Measurements from ENCODE around the gene TXNRD2.
A peak's percentile ranks its signal among the peaks of the same experiment; 100 is the strongest.

TXNRD2 gene

GRCh38 chr22:19957445-19957844 is 15.8 kb upstream of the TXNRD2 start:
- no peak overlapping the region for H3K4me3 ChIP-seq (ENCODE audit: severe bottlenecking)
- no peaks in the 10 kb centered on the region for H3K27me3 ChIP-seq (ENCODE audit: insufficient read depth, poor library complexity, severe bottlenecking)
- DNase-seq (ENCODE audit: low spot score) = peak; percentile 34
- no peaks in the 10 kb centered on the region for H3K36me3 ChIP-seq (ENCODE audit: low read depth)
- peak; percentile 14 for TF ChIP-seq CTCF (IDR thresholded peaks at IDR 0.05; ENCODE audit: poor library complexity, severe bottlenecking)
- ATAC-seq (ENCODE audit: low read depth) = no peak
- no peaks in the 10 kb centered on the region for H3K9me3 ChIP-seq (ENCODE audit: severe bottlenecking)
- H3K4me1 ChIP-seq (ENCODE audit: insufficient read depth, poor library complexity, severe bottlenecking) = peaks cover 4% of the 10 kb centered on the region
- no peak overlapping the region for H3K27ac ChIP-seq (ENCODE audit: poor library complexity, severe bottlenecking)

GRCh38 chr22:19955241-19956128 is 13.9 kb upstream of the TXNRD2 start:
- peak; percentile 45 for DNase-seq (ENCODE audit: low spot score)
- TF ChIP-seq CTCF (IDR thresholded peaks at IDR 0.05; ENCODE audit: poor library complexity, severe bottlenecking) = no peak
- no peak; the same call in 2 of the 3 replicates for ATAC-seq (ENCODE audit: low read depth)
- peaks cover 4% of the 10 kb centered on the region for H3K36me3 ChIP-seq (ENCODE audit: low read depth)
- H3K4me3 ChIP-seq (ENCODE audit: severe bottlenecking) = no peak overlapping the region
- no peaks in the 10 kb centered on the region for H3K4me1 ChIP-seq (ENCODE audit: insufficient read depth, poor library complexity, severe bottlenecking)
- no peaks in the 10 kb centered on the region for H3K9me3 ChIP-seq (ENCODE audit: severe bottlenecking)
- no peaks in the 10 kb centered on the region for H3K27me3 ChIP-seq (ENCODE audit: insufficient read depth, poor library complexity, severe bottlenecking)
- H3K27ac ChIP-seq (ENCODE audit: poor library complexity, severe bottlenecking) = no peak overlapping the region

GRCh38 chr22:19951346-19951745 is 9.7 kb upstream of the TXNRD2 start:
- Histone ChIP-seq H3K9me3 (ENCODE audit: severe bottlenecking) (no peaks in the 10 kb centered on the region), H3K4me1 (ENCODE audit: insufficient read depth, poor library complexity, severe bottlenecking) (peaks cover 11% of the 10 kb centered on the region), H3K4me3 (ENCODE audit: severe bottlenecking) (no peak overlapping the region), H3K27me3 (ENCODE audit: insufficient read depth, poor library complexity, severe bottlenecking) (no peaks in the 10 kb centered on the region), H3K36me3 (ENCODE audit: low read depth) (peaks cover 32% of the 10 kb centered on the region), H3K27ac (ENCODE audit: poor library complexity, severe bottlenecking) (no peak overlapping the region)
- ATAC-seq (ENCODE audit: low read depth) (no peak), DNase-seq (ENCODE audit: low spot score) (no peak)
- TF ChIP-seq CTCF (IDR thresholded peaks at IDR 0.05; ENCODE audit: poor library complexity, severe bottlenecking) = no peak

GRCh38 chr22:19948057-19948760 is 6.6 kb upstream of the TXNRD2 start:
- peaks cover 17% of the 10 kb centered on the region for H3K4me1 ChIP-seq (ENCODE audit: insufficient read depth, poor library complexity, severe bottlenecking)
- no peak overlapping the region for H3K4me3 ChIP-seq (ENCODE audit: severe bottlenecking)
- ATAC-seq (ENCODE audit: low read depth) (no peak), DNase-seq (ENCODE audit: low spot score) (peak; percentile 14)
- peaks cover 48% of the 10 kb centered on the region for H3K36me3 ChIP-seq (ENCODE audit: low read depth)
- H3K9me3 ChIP-seq (ENCODE audit: severe bottlenecking) = no peaks in the 10 kb centered on the region
- TF ChIP-seq CTCF (IDR thresholded peaks at IDR 0.05; ENCODE audit: poor library complexity, severe bottlenecking) = peak; percentile 56
- peak overlapping the region; percentile 32 for H3K27ac ChIP-seq (ENCODE audit: poor library complexity, severe bottlenecking)
- H3K27me3 ChIP-seq (ENCODE audit: insufficient read depth, poor library complexity, severe bottlenecking) = no peaks in the 10 kb centered on the region
